ACC112 (cell line): ENCODE data around the gene C21orf58.
A peak's percentile ranks its signal among the peaks of the same experiment; 100 is the strongest.

Experiments
- H2AFZ ChIP-seq: fragments of 200-600 bp; sonication (generic); one replicate; pipeline ENCODE4 v1.6.0; 2017; ENCODE audit warnings: antibody characterized with exemption, low read length; ENCODE audit not compliant: unreplicated experiment
- H3K27ac ChIP-seq: fragments of 200-600 bp; sonication (generic); 2 replicates; pipeline ENCODE4 v1.5.1; 2014; ENCODE audit warnings: low read depth, mild to moderate bottlenecking, antibody characterized with exemption, low read length, moderate library complexity
- H3K27me3 ChIP-seq: fragments of 200-600 bp; sonication (generic); 2 replicates; pipeline ENCODE4 v1.6.1; 2014; ENCODE audit warnings: mild to moderate bottlenecking, antibody characterized with exemption, low read length, moderate library complexity, mixed read lengths; ENCODE audit not compliant: insufficient read depth
- H3K36me3 ChIP-seq: fragments of 200-600 bp; sonication (generic); 2 replicates; pipeline ENCODE4 v1.6.1; 2016; ENCODE audit warnings: mild to moderate bottlenecking, antibody characterized with exemption, low read length, moderate library complexity, mixed read lengths; ENCODE audit not compliant: insufficient read depth
- H3K4me1 ChIP-seq: fragments of 200-600 bp; sonication (generic); one replicate; pipeline ENCODE4 v1.6.1; 2016; ENCODE audit warnings: low read length, mixed read lengths; ENCODE audit not compliant: insufficient read depth, unreplicated experiment, control insufficient read depth
- H3K4me3 ChIP-seq: fragments of 200-600 bp; sonication (generic); 2 replicates; pipeline ENCODE4 v1.5.1; 2014; ENCODE audit warnings: mild to moderate bottlenecking, low read depth, low read length
- H3K79me2 ChIP-seq: fragments of 200-600 bp; sonication (generic); one replicate; pipeline ENCODE4 v1.6.0; 2016; ENCODE audit warnings: low read length; ENCODE audit not compliant: control insufficient read depth, unreplicated experiment, insufficient read depth

Gene C21orf58

DNA sequence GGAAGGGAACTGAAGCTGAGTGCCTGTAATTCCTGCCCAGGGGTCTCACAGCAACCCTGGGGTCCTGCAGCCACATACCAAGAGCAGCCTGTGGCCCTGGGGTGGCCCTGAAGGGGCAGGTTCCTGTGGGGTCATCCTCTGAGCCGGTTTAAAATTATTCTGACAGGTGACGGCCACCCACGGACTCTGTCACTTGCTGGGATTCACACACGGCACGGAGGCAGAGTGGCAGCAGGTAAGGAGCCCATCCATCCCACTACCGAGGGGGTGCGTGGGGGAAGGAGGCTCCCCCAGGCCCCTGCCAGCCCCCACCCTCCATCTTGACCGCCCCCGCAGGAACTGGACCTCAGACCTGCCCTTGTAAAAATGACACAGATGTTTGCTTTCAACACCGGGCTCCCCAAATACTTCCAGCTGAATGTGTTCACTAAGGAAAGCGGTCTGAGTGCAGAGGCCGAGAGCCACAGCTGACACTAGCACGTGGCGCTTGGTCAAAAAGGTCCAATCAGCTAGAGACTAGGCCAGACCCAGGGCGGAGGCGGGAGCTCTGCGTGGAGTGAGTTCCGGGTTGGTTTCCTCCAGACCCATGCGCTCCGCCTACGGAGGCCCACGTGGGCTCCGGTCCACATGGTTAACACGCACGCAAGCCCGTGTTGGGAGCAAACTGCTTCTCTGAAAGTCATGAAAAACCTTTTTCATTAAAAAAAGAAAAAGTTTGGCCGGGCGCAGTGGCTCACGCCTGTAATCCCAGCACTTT lies 27.5 kb downstream of the C21orf58 start:
- Histone ChIP-seq H3K27me3 (no peaks in the 10 kb centered on the region), H3K27ac (peak overlapping the region; percentile 71), H3K4me3 (peak overlapping the region; percentile 62), H3K36me3 (peaks cover 16% of the 10 kb centered on the region; the same call in 1 of the 2 replicates), H2AFZ (no peak overlapping the region), H3K4me1 (peaks cover 22% of the 10 kb centered on the region), H3K79me2 (no peaks in the 10 kb centered on the region)

DNA sequence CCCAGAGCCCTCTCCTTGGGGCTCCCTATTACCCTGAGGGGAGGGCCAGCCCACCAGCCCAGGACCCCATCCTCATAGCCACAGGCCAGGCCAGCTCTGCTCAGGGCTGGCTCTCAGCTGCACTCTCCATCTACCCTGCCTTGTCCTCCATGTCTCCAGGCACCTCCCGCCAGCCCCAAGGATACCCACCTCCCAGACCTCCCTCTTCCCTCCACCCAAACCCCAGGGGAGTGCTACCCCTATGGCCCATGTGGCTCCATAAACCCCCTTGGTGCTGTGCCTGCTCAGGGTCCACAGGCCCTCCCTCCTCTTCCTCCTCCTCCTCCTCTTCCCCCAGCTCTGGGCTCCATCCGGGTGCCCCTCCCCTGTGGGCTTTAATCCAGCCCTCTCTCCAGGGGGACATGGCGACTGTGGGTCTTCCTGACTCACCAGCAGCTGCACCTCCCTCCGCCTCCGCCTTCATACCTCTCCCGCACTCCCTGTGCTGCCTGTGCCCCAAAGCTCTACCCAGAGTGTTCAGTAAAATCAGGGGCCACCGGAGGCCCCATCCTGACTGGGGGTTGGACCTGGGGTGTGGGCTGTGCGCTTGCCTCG lies 28.4 kb downstream of the C21orf58 start:
- peak overlapping the region; percentile 71 for H3K27ac ChIP-seq
- H3K27me3 ChIP-seq = no peaks in the 10 kb centered on the region
- H3K79me2 ChIP-seq = no peaks in the 10 kb centered on the region
- peak overlapping the region; percentile 62 for H3K4me3 ChIP-seq
- H2AFZ ChIP-seq = no peak overlapping the region
- peaks cover 17% of the 10 kb centered on the region; the same call in 1 of the 2 replicates for H3K36me3 ChIP-seq
- peaks cover 22% of the 10 kb centered on the region for H3K4me1 ChIP-seq

DNA sequence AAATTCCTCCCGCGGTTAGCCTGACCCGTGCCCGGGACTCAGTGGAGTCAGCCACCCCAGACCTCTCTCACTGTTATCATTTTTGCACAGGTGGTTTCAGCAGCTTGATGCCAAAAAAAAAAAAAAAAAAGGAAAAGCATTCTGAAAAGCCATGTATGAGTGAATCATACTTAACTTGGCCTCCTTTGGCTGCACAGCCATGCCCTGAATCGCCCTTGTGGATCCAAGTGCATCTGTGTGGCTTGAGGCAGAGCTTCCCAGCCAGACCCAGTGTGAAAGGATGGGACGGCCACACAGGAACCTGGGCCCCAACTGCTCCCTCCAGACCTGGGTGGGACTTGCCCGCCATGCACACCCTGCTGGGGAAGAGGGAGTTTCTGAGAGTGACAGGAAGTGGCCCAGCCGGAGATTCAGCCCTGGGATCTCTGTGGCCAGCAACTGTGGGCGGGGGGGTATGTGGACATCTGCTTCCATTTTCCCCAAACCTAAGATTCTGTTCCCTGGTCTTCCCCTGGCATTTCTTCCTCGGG lies 29.0 kb downstream of the C21orf58 start:
- Histone ChIP-seq H3K79me2 (no peaks in the 10 kb centered on the region), H3K27ac (peak overlapping the region; percentile 71), H3K4me1 (peaks cover 22% of the 10 kb centered on the region), H3K36me3 (peaks cover 15% of the 10 kb centered on the region; the same call in 1 of the 2 replicates), H2AFZ (no peak overlapping the region), H3K27me3 (no peaks in the 10 kb centered on the region), H3K4me3 (no peak overlapping the region)

DNA sequence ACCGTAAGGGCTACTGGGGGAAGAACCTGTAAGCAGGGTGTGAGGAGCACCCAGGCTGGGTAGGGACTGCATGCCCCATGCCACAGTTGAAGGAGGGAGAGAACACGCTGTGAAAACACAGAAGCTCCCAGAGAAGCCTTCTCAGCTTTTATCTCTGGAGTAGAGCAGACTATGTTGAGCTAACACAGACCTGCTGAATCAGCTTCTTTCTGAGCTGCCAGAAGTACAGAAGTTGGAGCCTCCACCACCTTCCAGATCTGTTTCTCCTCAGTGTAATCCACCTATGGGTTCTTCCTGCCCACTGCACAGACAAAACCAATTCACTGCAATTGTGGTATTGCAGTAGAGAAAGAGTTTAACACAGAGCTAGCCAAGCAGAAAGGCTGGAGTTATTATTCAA lies 32.1 kb downstream of the C21orf58 start:
- H3K79me2 ChIP-seq = peaks cover 6% of the 10 kb centered on the region
- no peaks in the 10 kb centered on the region for H3K27me3 ChIP-seq
- peaks cover 11% of the 10 kb centered on the region; the same call in 1 of the 2 replicates for H3K36me3 ChIP-seq
- H3K4me3 ChIP-seq = no peak overlapping the region
- no peak overlapping the region for H2AFZ ChIP-seq
- peaks cover 18% of the 10 kb centered on the region for H3K4me1 ChIP-seq
- H3K27ac ChIP-seq = no peak overlapping the region

DNA sequence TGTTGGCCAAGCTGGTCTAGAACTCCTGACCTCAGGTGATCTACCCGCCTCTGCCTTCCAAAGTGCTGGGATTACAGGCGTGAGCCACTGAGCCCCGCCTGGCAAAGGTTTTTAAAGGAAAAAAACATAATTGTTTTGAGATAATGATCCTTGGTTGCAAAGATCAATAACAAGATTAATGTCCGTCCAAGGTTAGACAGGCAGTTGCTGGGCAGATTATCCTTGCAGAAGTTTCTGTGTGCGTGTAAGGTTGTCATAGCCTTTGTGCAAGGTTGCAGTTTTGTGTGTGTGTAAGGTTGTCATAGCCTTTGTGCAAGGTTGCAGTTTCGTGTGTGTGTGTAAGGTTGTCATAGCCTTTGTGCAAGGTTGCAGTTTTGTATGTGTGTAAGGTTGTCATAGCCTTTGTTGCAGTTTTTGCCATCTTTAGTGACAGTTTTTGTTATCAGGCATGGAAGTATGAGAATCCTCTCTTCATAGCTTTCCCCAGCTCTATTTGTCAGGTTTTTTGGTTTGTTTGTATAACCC lies 34.0 kb downstream of the C21orf58 start:
- H3K4me1 ChIP-seq = peaks cover 6% of the 10 kb centered on the region
- no peak overlapping the region for H3K4me3 ChIP-seq
- H3K27me3 ChIP-seq = no peaks in the 10 kb centered on the region
- no peak overlapping the region for H3K27ac ChIP-seq
- peaks cover 11% of the 10 kb centered on the region; the same call in 1 of the 2 replicates for H3K36me3 ChIP-seq
- H3K79me2 ChIP-seq = peaks cover 17% of the 10 kb centered on the region
- no peak overlapping the region for H2AFZ ChIP-seq

DNA sequence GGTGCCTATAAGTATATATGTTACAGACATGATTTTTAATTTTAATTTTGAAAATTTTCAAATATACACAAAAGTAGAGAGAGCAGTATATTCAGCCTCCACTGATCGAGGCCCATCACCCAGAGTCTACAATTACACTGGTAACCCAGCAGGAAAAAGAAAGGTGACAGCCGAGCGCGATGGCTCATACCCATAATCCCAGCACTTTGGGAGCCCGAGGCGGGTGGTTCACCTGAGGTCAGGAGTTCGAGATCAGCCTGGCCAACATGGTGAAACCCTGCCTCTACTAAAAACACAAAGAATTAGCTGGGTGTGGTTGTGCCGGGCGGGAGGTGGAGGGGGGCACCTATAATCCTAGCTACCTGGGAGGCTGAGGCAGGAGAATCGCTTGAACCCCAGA lies 36.1 kb downstream of the C21orf58 start:
- H3K36me3 ChIP-seq = peaks cover 21% of the 10 kb centered on the region
- peak overlapping the region; percentile 84 for H3K4me3 ChIP-seq
- H3K27me3 ChIP-seq = no peaks in the 10 kb centered on the region
- no peak overlapping the region for H3K27ac ChIP-seq
- H3K79me2 ChIP-seq = peaks cover 38% of the 10 kb centered on the region
- no peak overlapping the region for H2AFZ ChIP-seq
- peaks cover 25% of the 10 kb centered on the region for H3K4me1 ChIP-seq

DNA sequence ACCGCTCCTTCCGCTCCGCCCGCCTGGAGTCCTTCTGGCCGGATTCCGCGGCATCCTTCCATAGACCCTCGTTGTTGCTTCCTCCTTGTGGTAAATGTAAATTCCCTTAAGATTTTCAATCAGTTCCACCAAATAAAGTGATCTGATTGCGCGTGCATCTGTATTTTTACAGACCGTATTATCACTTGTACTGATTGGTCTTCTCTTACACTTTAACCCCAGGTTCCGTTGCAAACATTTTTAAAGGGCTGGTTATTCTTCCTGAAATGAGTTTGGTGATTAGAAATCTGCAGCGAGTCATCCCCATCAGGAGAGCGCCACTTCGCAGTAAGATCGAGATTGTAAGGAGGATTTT lies 37.0 kb downstream of the C21orf58 start:
- Histone ChIP-seq H3K27me3 (no peaks in the 10 kb centered on the region), H3K4me3 (peak overlapping the region; percentile 84), H3K27ac (peak overlapping the region; percentile 87), H3K36me3 (peaks cover 15% of the 10 kb centered on the region), H3K79me2 (peaks cover 45% of the 10 kb centered on the region), H3K4me1 (peaks cover 25% of the 10 kb centered on the region), H2AFZ (peak overlapping the region; percentile 92)

DNA sequence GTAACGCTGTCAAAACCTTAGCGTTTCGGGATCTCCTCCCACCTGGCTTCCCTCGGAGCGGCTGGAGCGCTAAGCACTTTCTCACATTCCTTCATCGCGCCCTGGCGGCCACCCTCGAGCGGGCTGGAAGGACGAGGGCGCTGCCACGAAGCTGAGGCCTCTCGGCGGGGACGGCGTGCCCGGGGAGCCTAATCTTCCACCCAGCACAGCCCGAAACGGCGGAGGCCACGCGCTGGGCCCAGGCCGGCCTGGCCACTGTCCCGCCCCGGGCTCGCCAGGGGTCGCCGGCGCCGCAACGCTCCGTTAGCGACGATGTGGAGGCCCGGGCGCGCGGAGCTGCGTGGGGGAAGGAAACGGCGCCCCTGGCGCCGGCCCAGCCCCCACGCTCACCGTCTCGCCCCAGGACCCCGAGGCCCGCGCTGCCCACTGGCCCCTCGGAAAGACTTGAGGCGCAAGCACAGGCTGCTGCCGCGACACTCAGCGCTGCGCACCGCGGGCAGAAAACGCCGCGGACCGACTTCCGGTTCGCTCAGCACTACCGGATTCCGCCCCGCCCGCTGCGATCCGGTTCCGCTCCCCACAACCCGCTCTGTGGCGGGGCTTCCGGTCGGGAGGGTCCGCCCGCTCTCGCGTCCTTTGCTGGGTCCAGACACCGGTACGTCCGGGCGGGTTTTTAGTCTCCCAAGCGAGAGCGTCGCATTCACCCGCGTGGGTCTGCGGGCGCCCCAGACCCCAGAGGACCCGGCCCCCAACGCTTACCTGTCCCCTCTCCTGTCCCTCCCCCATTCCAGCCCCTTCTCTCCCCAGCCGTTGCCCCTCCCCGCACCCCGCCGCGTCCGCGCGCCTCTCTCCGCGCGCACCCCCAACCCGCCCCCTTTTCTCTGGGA lies 37.7 kb downstream of the C21orf58 start, which contains the start of gene YBEY:
YBEY (plus strand) TSS at position 582 of the 887 bp plus-strand sequence. CDS start 572 bp downstream, outside the sequence.
- Histone ChIP-seq H3K4me3 (peak within 1 kb of the TSS; percentile 84), H2AFZ (peak within 1 kb of the TSS; percentile 92)

DNA sequence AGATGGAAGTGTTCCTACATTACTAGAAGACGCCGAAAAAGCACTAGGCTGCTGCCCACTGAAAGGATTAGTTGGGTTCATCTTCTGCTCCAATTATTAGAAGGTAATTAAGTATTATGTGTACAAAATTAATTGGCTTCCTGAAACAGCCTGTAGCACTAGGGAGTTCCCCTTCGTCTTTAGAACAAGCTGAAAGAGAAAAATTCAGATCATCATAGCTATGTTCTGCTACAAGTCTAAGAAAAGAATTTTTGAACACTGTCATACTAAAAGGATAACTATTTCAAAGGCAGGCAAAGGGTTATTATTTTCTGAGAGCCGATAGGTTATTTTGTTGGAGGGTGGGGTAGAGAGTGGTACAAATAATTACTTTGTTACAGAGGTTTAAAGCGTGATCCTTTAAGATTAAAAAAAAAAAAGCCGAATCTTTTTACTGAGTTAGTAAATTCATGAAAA lies 38.4 kb downstream of the C21orf58 start, which contains the start of gene MCM3AP:
MCM3AP (minus strand) TSS at position 406 of the 456 bp plus-strand sequence; CDS start at position 81, 325 bp downstream.
- Histone ChIP-seq H3K79me2 (peaks cover 57% of the 10 kb centered on the region), H3K36me3 (peaks cover 14% of the 10 kb centered on the region), H2AFZ (peak within 1 kb of the TSS; percentile 92), H3K4me3 (peak within 1 kb of the TSS; percentile 84), H3K4me1 (peaks cover 25% of the 10 kb centered on the region), H3K27ac (peak within 1 kb of the TSS; percentile 87), H3K27me3 (no peaks in the 10 kb centered on the region)

More for the DNA sequence above, 37.7 kb downstream of the C21orf58 start, which contains the start of gene YBEY:
- Histone ChIP-seq H3K27ac (peak within 1 kb of the TSS; percentile 87), H3K79me2 (peaks cover 50% of the 10 kb centered on the region), H3K27me3 (no peaks in the 10 kb centered on the region), H3K4me1 (peaks cover 25% of the 10 kb centered on the region), H3K36me3 (peaks cover 13% of the 10 kb centered on the region)

DNA sequence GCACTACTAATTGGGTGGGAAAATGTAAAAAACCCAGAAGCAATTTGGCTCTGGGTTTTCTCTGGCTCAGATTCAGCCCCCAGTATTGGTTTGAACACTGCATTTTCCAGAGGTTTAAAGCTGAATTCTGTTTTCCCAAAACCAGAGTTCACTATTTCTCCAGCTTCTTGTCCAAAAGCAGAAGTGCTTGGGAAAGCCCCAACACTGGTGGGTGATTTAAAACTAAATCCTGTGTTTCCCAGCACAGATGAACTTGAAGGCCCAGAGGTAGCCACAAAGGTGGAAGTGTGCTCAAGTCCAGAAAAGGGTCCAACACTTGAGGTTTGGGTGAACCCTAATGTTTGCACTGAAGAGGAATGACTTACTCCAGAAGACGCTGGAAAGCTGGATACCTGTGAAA lies 38.9 kb downstream of the C21orf58 start:
- Histone ChIP-seq H3K4me1 (peaks cover 25% of the 10 kb centered on the region), H3K79me2 (peaks cover 61% of the 10 kb centered on the region), H3K4me3 (peak overlapping the region; percentile 84), H3K27ac (no peak overlapping the region), H2AFZ (no peak overlapping the region), H3K36me3 (peaks cover 14% of the 10 kb centered on the region), H3K27me3 (no peaks in the 10 kb centered on the region)
